Measurements from ENCODE around the gene ARL16. TPM values are rescaled to one million over a fixed set of nuclear protein-coding genes. Genes with fewer than 3 reads are reported as not detected.

ARL16 gene
- total RNA-seq, 1 experiment from 2014 or later = 49.8 TPM

DNA sequence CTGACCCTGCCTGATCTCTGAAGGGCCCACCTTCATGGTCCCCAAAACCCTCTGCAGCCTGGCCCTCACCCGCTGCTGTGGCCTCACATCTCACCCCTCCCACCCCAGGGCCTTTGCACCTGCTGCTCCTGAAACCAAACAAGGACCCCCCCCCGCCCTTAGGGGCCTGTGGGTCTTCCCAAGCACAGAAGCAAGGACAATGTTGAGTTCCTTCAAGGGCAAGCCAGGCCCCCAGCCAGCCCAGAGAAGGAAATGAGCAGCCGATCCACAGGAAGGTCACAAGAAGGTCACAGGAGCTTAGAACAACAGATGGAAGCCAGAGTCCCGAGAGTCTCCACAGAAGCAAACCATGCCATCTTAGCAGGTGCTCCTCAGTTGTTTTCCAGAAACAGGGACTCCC lies 26.8 kb downstream of the ARL16 start:
- Mint-ChIP-seq H3K36me3 (ENCODE audit: insufficient read depth, unreplicated experiment) (no peaks in the 10 kb centered on the region), H3K4me3 (ENCODE audit: unreplicated experiment) (no peak overlapping the region), H3K27ac (ENCODE audit: unreplicated experiment) (no peak overlapping the region), H3K9me3 (ENCODE audit: unreplicated experiment) (no peaks in the 10 kb centered on the region), H3K27me3 (ENCODE audit: insufficient read depth, unreplicated experiment) (no peaks in the 10 kb centered on the region), H3K4me1 (ENCODE audit: low read depth, unreplicated experiment) (peaks cover 2% of the 10 kb centered on the region)
- BruUV-seq (replicated peaks) = no TSS peak
- Histone ChIP-seq H3K27me3 (replicated peaks; ENCODE audit: control insufficient read depth, insufficient read depth, low read length) (no peaks in the 10 kb centered on the region), H3K4me3 (ENCODE audit: low read depth, low read length) (no peak overlapping the region), H3K9me3 (no peaks in the 10 kb centered on the region), H3K36me3 (ENCODE audit: control insufficient read depth, insufficient read depth, low read length) (no peaks in the 10 kb centered on the region), H3K4me1 (peaks cover 13% of the 10 kb centered on the region)
- TF ChIP-seq, protein P1, sequence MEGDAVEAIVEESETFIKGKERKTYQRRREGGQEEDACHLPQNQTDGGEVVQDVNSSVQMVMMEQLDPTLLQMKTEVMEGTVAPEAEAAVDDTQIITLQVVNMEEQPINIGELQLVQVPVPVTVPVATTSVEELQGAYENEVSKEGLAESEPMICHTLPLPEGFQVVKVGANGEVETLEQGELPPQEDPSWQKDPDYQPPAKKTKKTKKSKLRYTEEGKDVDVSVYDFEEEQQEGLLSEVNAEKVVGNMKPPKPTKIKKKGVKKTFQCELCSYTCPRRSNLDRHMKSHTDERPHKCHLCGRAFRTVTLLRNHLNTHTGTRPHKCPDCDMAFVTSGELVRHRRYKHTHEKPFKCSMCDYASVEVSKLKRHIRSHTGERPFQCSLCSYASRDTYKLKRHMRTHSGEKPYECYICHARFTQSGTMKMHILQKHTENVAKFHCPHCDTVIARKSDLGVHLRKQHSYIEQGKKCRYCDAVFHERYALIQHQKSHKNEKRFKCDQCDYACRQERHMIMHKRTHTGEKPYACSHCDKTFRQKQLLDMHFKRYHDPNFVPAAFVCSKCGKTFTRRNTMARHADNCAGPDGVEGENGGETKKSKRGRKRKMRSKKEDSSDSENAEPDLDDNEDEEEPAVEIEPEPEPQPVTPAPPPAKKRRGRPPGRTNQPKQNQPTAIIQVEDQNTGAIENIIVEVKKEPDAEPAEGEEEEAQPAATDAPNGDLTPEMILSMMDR (IDR thresholded peaks at IDR 0.05; ENCODE audit: insufficient read depth in 1 of 2, low read depth in 1 of 2, low read length in 1 of 2, severe bottlenecking in 1 of 2, unreplicated experiment in 1 of 2) = no peak
- POLR2A ChIA-PET = no interaction called here
- intact Hi-C loops (cut with micrococcal nuclease; ENCODE audit: unreplicated experiment) = no loop called here
- CTCF ChIA-PET = no interaction called here
- no peak for DNase-seq

- H3K27me3 Mint-ChIP-seq (ENCODE audit: insufficient read depth, unreplicated experiment) = no peaks in the 10 kb centered on the region
- ChIA-PET CTCF (interaction anchor here (0.6 kb wide), 1 partner anchor 129 kb away, joined by 3 read pairs; no protein-coding TSS in a partner anchor), POLR2A (interaction anchor here (1.3 kb wide), 1 partner anchor 11 kb away, joined by 4 read pairs; the partner anchor contains the start of gene CCDC137)
- no peak within 1 kb of the TSS for H3K4me3 Mint-ChIP-seq (ENCODE audit: unreplicated experiment)
- no peak within 1 kb of the TSS for H3K27ac Mint-ChIP-seq (ENCODE audit: unreplicated experiment)
- DNase-seq = no peak
- H3K36me3 Mint-ChIP-seq (ENCODE audit: insufficient read depth, unreplicated experiment) = no peaks in the 10 kb centered on the region
- Histone ChIP-seq H3K36me3 (ENCODE audit: control insufficient read depth, insufficient read depth, low read length) (no peaks in the 10 kb centered on the region), H3K27me3 (replicated peaks; ENCODE audit: control insufficient read depth, insufficient read depth, low read length) (no peaks in the 10 kb centered on the region), H3K9me3 (no peaks in the 10 kb centered on the region), H3K4me1 (peaks cover 13% of the 10 kb centered on the region), H3K4me3 (ENCODE audit: low read depth, low read length) (no peak within 1 kb of the TSS)
- BruUV-seq (replicated peaks) = no TSS peak
- intact Hi-C loops (cut with micrococcal nuclease; ENCODE audit: unreplicated experiment) = no loop called here
- H3K9me3 Mint-ChIP-seq (ENCODE audit: unreplicated experiment) = no peaks in the 10 kb centered on the region
- H3K4me1 Mint-ChIP-seq (ENCODE audit: low read depth, unreplicated experiment) = peaks cover 6% of the 10 kb centered on the region
- TF ChIP-seq, protein P1 (IDR thresholded peaks at IDR 0.05; ENCODE audit: insufficient read depth in 1 of 2, low read depth in 1 of 2, low read length in 1 of 2, severe bottlenecking in 1 of 2, unreplicated experiment in 1 of 2) = no peak
Observed at GRCh38 chr17:81656118-81656743, 27.4 kb downstream of the ARL16 start, which contains the start of gene PDE6G. TSS of gene PDE6G (minus strand) at chr17:81656542. CDS start at chr17:81653305, 3,237 bp downstream.

DNA sequence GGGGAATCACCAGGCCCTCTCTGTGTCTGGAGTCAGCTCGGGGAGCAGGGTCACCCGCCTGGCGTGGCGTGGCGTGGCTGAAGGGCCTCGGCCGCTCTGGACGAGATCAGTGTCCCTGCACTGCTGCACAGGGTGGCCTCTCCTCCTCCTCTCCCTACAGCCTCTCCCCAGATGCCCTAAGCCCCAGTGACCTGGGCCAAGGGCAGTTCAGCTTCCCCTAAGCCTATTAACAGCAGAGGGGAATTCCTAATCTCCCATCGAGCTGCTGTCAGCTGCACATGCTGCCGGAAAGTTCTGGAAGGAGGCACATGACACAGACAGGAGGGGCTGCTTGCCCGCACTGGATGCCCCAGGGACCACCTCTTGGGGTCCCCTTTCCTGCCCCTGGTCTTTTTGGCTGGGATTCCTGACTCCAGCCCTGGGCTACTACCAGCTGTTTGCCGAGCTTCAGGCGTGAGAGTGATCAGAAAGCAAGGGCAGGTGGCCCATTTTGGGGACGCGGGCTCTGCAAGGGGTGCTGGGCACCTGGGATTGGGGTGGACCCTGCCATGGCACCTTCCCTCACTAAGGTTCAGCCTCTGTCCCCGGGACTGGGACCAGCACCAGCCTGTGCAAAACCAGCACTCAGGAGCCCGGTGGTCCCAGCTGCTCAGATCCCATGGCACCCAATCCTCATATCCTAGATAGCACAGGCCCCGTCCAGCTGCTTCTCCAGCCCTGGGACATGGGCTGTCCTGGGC lies 28.0 kb downstream of the ARL16 start:
- Histone ChIP-seq H3K9me3 (no peaks in the 10 kb centered on the region), H3K27me3 (replicated peaks; ENCODE audit: control insufficient read depth, insufficient read depth, low read length) (no peaks in the 10 kb centered on the region), H3K36me3 (ENCODE audit: control insufficient read depth, insufficient read depth, low read length) (no peaks in the 10 kb centered on the region), H3K4me3 (ENCODE audit: low read depth, low read length) (no peak overlapping the region), H3K4me1 (peaks cover 13% of the 10 kb centered on the region)
- Mint-ChIP-seq H3K27me3 (ENCODE audit: insufficient read depth, unreplicated experiment) (no peaks in the 10 kb centered on the region), H3K27ac (ENCODE audit: unreplicated experiment) (no peak overlapping the region), H3K4me3 (ENCODE audit: unreplicated experiment) (no peak overlapping the region), H3K4me1 (ENCODE audit: low read depth, unreplicated experiment) (peaks cover 6% of the 10 kb centered on the region), H3K9me3 (ENCODE audit: unreplicated experiment) (no peaks in the 10 kb centered on the region), H3K36me3 (ENCODE audit: insufficient read depth, unreplicated experiment) (no peaks in the 10 kb centered on the region)
- no peak for DNase-seq
- ChIA-PET POLR2A (interaction anchor here (1.3 kb wide), 1 partner anchor 11 kb away, joined by 4 read pairs; the partner anchor contains the start of gene CCDC137), CTCF (interaction anchor here (0.6 kb wide), 1 partner anchor 128 kb away, joined by 3 read pairs; no protein-coding TSS in a partner anchor)
- intact Hi-C loops (cut with micrococcal nuclease; ENCODE audit: unreplicated experiment) = no loop called here
- TF ChIP-seq, protein P1 (IDR thresholded peaks at IDR 0.05; ENCODE audit: insufficient read depth in 1 of 2, low read depth in 1 of 2, low read length in 1 of 2, severe bottlenecking in 1 of 2, unreplicated experiment in 1 of 2) = no peak
- BruUV-seq (replicated peaks) = no TSS peak
